ENCODE data around the gene GPR83.
"Not testable (repeated sequence)": the region's sequence is repeated elsewhere in the genome, so short reads cannot be mapped to it uniquely, and the experiment has no call there.

The GPR83 gene

DNA sequence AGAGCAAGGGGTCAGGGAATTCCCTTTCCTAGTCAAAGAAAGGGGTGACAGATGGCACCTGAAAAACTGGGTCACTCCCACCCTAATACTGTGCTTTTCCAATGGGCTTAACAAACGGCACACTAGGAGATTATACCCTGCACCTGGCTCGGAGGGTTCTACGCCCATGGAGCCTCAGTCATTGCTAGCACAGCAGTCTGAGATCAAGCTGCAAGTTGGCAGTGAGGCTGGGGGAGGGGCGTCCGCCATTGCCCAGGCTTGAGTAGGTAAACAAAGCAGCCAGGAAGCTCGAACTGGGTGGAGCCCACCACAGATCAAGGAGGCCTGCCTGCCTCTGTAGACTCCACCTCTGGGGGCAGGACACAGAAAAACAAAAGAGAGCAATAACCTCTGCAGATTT is 30.6 kb downstream of the GPR83 start:
- DNase-seq (ENCODE audit: low read depth in 2 of 2) = not testable (repeated sequence)

DNA sequence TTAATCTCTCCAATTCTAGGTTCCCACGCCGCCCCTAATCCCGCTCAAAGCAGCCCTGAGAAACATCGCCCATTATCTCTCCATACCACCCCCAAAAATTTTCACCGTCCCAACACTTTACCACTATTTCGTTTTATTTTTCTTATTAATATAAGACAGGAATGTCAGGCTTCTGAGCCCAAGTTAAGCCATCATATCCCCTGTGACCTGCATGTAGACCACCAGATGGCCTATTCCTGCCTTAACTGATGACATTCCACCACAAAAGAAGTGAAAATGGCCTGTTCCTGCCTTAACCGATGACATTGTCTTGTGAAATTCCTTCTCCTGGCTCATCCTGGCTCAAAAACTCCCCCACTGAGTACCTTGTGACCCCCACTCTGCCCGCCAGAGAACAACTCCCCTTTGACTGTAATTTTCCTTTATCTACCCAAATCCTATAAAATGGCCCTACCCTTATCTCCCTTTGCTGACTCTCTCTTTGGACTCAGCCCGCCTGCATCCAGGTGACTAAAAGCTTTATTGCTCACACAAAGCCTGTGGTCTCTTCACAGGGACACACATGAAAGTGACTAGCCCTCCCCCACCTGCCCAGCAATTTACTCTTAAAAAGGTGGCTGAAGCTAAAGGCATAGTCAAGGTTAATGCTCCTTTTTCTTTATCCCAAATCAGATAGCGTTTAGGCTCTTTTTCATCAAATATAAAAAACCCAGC is 50.2 kb downstream of the GPR83 start:
- DNase-seq (ENCODE audit: low read depth in 2 of 2) = not testable (repeated sequence)

DNA sequence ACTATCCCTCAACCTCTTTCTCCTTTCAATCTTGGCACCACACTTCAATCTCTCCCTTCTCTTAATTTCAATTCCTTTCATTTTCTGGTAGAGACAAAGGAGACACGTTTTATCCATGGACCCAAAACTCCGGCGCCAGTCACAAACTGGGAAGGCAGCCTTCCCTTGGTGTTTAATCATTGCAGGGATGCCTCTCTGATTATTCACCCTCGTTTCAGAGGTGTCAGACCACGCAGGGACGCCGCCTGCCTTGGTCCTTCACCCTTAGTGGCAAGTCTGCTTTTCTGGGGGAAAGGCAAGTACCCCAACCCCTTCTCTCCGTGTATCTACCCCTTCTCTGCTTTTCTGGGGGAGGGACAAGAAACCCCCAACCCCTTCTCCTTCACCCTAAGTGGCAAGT is 54.9 kb downstream of the GPR83 start:
- not testable (repeated sequence) for DNase-seq (ENCODE audit: low read depth in 2 of 2)

DNA sequence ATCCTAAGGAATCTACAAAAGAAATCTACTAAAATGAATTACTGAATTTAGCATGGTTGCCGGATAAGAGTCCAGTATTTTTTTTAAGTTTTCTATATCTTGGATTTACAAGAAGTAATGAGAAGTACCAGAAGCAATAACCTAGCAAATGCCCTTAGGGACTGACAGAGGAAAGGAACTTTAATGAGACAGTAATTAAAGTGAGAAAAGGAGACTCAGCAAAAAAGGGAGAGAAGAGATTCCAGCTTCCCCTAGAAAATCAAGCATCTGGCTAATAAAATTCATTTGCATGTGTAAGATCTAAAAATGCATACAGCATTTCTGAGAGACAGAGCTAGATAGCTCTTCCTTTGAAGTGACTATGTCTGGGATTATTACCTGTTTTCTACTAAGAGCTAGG is 57.7 kb downstream of the GPR83 start:
- no peak for DNase-seq (ENCODE audit: low read depth in 2 of 2)

DNA sequence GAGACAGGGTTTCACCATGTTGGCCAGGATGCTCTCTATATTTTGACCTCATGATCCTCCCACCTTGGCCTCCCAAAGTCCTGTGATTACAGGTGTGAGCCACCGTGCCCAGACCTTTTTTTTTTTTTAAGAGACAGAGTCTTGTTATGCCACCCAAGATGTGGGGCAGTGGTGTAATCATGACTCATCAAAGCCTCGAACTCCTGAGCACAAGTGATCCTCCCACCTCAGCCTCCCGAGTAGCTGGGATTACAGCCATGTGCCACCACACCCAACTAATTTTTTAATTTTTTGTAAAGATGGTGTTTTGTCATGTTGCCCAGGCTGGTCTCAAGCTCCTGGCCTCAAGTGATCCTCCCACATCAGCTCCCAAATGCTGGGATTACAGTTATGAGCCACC is 59.0 kb downstream of the GPR83 start:
- no peak for DNase-seq (ENCODE audit: low read depth in 2 of 2)

DNA sequence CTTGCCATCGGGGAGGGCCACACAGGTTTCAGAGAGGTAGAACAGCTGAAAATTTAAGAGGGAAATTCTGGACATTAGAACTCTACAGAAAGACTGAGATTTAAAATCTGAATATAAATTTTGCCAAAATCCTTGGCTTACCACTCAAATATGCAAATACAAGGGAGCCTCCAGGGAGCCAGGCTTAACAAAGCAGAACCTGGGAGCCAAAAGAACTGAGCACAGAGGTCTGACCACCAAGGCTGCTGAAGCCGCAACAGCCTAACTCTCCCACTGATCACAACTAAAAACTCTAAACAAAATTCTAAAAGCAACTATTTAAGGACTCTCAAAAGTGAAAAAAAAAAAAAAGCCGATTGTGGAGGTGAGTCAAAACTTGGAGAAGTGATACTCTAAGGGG is 62.6 kb downstream of the GPR83 start:
- no peak for DNase-seq (ENCODE audit: low read depth in 2 of 2)

DNA sequence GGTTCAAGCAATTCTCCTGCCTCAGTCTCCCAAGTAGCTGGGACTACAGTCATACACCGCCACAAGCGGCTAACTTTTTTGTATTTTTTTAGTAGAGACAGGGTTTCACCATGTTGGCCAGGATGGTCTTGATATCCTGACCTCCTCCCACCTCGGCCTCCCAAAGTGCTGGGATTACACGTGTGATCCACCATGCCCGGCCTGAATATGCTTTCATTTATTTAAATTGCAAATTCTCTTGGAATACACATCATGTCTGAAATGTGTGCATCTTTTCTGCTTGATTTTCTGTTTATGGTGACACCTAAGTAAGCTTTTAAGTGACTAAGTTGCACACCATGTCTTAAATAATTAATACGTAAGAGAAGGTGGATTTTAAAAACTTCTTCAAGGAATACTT is 65.2 kb downstream of the GPR83 start:
- DNase-seq (ENCODE audit: low read depth in 2 of 2) = no peak

DNA sequence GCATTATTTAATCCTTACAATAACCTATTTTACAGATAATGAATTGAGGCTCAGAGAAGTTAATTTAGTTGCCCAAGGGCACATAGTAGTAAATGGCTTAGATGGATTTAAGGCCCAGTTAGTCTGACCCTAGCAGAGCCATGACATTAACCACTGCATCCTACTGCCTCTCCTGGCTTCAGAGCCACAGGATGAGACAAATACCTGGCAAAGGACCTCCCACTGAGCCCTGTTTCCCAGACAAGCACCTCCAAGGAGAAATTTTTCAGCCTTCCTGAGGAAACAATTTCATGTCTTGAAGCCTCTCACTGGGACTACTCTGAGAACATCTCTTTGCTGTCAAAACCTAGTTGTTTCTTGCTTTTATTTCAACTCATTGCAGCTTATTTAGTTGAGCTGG is 68.4 kb downstream of the GPR83 start:
- DNase-seq (ENCODE audit: low read depth in 2 of 2) = no peak

DNA sequence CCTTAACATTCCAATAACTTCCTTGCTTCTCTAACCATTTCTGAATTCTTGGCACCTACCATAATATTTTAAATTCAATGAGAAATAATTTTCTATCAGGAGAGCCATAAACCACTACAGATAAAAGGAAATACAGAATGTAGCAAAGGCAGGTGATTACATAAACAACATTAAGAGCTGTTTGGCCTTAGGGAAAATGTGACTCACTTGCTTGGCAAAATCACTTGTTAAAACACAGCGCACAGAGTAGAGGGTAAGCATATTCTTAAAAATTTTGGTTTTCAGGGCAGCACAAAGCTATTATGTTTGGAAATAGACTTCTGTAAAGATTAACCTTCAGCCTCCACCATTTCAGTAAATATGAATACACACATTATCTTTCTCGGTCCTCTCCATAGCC is 70.4 kb downstream of the GPR83 start:
- no peak for DNase-seq (ENCODE audit: low read depth in 2 of 2)

DNA sequence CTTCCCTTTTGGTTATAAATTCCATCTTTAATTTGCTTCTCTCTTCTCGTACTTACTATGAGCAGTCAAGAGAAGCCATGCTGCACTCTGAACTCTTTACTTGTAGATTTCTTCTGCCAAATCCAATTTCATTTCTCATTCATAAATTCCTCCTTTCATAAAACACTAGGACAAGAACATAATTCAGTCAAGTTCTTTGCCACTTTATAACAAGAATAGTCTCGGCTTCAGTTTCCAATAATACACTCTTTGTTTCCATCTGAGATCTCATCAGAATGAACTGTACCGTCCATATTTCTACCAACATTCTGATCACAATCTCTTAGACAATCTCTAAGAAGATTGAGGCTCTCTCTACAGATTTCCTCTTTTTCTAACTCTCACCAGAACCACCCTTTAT is 71.7 kb downstream of the GPR83 start:
- DNase-seq (ENCODE audit: low read depth in 2 of 2) = no peak

DNA sequence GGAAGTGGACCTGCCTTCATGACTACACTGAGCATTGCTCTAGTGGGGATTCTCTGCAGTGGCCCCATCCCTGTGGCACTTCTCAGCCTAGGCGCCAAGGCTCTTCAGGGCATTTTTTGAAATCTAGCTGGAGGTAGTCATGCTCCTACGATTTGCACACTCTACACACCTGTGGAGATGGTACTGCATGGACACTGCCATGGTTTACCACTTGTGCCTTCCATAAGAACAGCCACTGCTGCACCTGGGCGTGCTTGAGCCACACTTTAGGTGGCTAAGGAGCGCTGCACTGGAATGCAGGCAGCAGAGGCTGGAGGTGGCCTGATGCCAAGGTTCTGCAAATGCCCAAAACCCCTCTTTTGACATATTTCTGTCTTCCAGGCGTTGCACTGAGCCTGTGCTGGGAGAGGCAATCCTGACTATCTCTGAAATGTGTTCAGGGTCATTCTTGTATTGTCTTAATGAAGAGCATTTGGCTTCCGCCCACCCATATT is 72.6 kb downstream of the GPR83 start:
- DNase-seq (ENCODE audit: low read depth in 2 of 2) = no peak
